DND-41 (cell line): ENCODE data around the gene NAA20.

ENCODE experiments used
- ATAC-seq: fragments of 200-7000 bp; cut with Tn5 transposase; 3 replicates; pipeline ENCODE4 v1.9.1; 2021; ENCODE audit warnings: low read depth; ENCODE audit not compliant: insufficient read depth
- DNase-seq: peaks from one replicate; pipeline ENCODE4 v3.0.0-alpha.2; 2020
- H2AFZ ChIP-seq: 2 replicates; pipeline ENCODE4 v1.6.0; 2012; ENCODE audit warnings: low read depth, low read length
- H3K27ac ChIP-seq: 2 replicates; pipeline ENCODE4 v1.5.1; 2012; ENCODE audit warnings: low read length, inconsistent platforms
- H3K27me3 ChIP-seq: fragments of 200-600 bp; sonication (generic); 2 replicates; pipeline ENCODE4 v1.6.0; 2012; ENCODE audit warnings: low read length, mild to moderate bottlenecking, inconsistent platforms; ENCODE audit not compliant: insufficient read depth, poor library complexity
- H3K36me3 ChIP-seq: 2 replicates; pipeline ENCODE4 v1.5.1; 2012; ENCODE audit warnings: low read length, inconsistent platforms; ENCODE audit not compliant: insufficient read depth
- H3K4me1 ChIP-seq: 2 replicates; pipeline ENCODE4 v1.5.1; 2012; ENCODE audit warnings: mild to moderate bottlenecking, low read length; ENCODE audit not compliant: insufficient read depth
- H3K4me2 ChIP-seq: 2 replicates; pipeline ENCODE4 v1.6.0; 2012; ENCODE audit warnings: mild to moderate bottlenecking, moderate library complexity, low read length, inconsistent platforms; ENCODE audit not compliant: insufficient read depth
- H3K4me3 ChIP-seq, 2 experiments: fragments of 200-600 bp in 1 of 2; shearing (Covaris generic) in 1 of 2; 2 replicates each; pipeline ENCODE4 v1.5.1; 2012 to 2016; ENCODE audit warnings: inconsistent platforms in 2 of 2, low read length in 2 of 2, mild to moderate bottlenecking in 2 of 2, low read depth in 1 of 2, moderate library complexity in 1 of 2
- H3K79me2 ChIP-seq: 2 replicates; pipeline ENCODE4 v1.6.0; 2012; ENCODE audit warnings: low read length, inconsistent platforms; ENCODE audit not compliant: insufficient read depth
- H3K9ac ChIP-seq: 2 replicates; pipeline ENCODE4 v1.6.0; 2012; ENCODE audit warnings: low read depth, mild to moderate bottlenecking, inconsistent platforms, low read length, moderate library complexity
- H3K9me3 ChIP-seq: 2 replicates; pipeline ENCODE4 v1.5.1; 2012; ENCODE audit warnings: low read length, moderate library complexity, mild to moderate bottlenecking, inconsistent platforms; ENCODE audit not compliant: insufficient read depth, severe bottlenecking
- H4K20me1 ChIP-seq: 2 replicates; pipeline ENCODE4 v1.6.0; 2012; ENCODE audit warnings: low read length; ENCODE audit not compliant: insufficient read depth
- CTCF ChIP-seq: IDR thresholded peaks from 2 replicates; pipeline ENCODE4 v1.5.1; 2012; ENCODE audit warnings: borderline replicate concordance, low read length, moderate library complexity, mild to moderate bottlenecking; ENCODE audit not compliant: poor library complexity, severe bottlenecking; ENCODE audit errors: extremely low read depth
- EZH2 ChIP-seq: IDR thresholded peaks from 3 replicates; pipeline ENCODE4 v1.6.1; 2012; ENCODE audit warnings: borderline replicate concordance, low read depth, mild to moderate bottlenecking, moderate library complexity, low read length, inconsistent platforms; ENCODE audit not compliant: severe bottlenecking

The NAA20 gene

GRCh38 chr20:19981031-19981451, 36.1 kb upstream of the NAA20 start:
- no peak for TF ChIP-seq CTCF
- Histone ChIP-seq H2AFZ (no peak overlapping the region), H3K36me3 (no peaks in the 10 kb centered on the region), H3K9ac (no peak overlapping the region), H3K9me3 (no peaks in the 10 kb centered on the region), H4K20me1 (0 out of 2 replicates have a peak, but pooled peaks cover 4% of the 10 kb centered on the region), H3K4me1 (no peaks in the 10 kb centered on the region), H3K79me2 (no peaks in the 10 kb centered on the region), H3K27me3 (peaks cover 13% of the 10 kb centered on the region), H3K4me3 (no peak overlapping the region), H3K27ac (no peak overlapping the region), H3K4me2 (no peak overlapping the region)
- DNase-seq = no peak
- no peak for ATAC-seq

GRCh38 chr20:19986419-19986818, 30.7 kb upstream of the NAA20 start:
- Histone ChIP-seq H3K9me3 (no peaks in the 10 kb centered on the region), H3K27me3 (peaks cover 9% of the 10 kb centered on the region), H3K36me3 (no peaks in the 10 kb centered on the region), H3K4me3 (no peak overlapping the region), H2AFZ (no peak overlapping the region), H3K4me2 (no peak overlapping the region), H4K20me1 (0 out of 2 replicates have a peak, but pooled peaks cover 4% of the 10 kb centered on the region), H3K4me1 (no peaks in the 10 kb centered on the region), H3K79me2 (no peaks in the 10 kb centered on the region), H3K27ac (no peak overlapping the region), H3K9ac (no peak overlapping the region)
- TF ChIP-seq EZH2 (no peak), CTCF (no peak)
- no peak for ATAC-seq
- DNase-seq = no peak

GRCh38 chr20:19987046-19987445, 30.1 kb upstream of the NAA20 start:
- Histone ChIP-seq H3K4me2 (no peak overlapping the region), H3K9ac (no peak overlapping the region)
- TF ChIP-seq CTCF = no peak
- no peak for TF ChIP-seq EZH2

DNA sequence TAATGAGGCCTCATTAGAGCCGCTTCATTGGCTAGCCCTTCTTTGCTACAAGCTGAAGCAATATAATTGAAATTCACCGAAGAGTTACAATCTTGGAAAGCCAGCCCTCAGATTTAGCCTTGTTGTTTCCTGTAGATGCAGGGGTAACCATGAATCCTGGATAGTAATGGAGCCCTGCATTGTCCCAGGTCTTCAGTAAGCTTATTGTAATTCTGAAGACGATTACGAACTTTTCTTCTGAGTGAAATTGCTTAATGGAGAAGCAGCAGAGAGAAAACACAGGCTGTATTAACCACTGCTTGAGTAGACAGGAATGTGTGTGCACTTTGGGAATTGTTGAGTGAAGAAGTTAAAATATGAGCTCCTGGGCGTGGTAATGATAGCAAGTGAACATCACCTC, 26.3 kb upstream of the NAA20 start:
- no peaks in the 10 kb centered on the region for H4K20me1 ChIP-seq

More at GRCh38 chr20:19987046-19987445, 30.1 kb upstream of the NAA20 start:
- Histone ChIP-seq H3K4me3 (no peak overlapping the region), H2AFZ (no peak overlapping the region), H3K27ac (no peak overlapping the region), H4K20me1 (0 out of 2 replicates have a peak, but pooled peaks cover 4% of the 10 kb centered on the region), H3K27me3 (peaks cover 9% of the 10 kb centered on the region), H3K79me2 (no peaks in the 10 kb centered on the region), H3K36me3 (no peaks in the 10 kb centered on the region), H3K4me1 (no peaks in the 10 kb centered on the region), H3K9me3 (no peaks in the 10 kb centered on the region)
- no peak for ATAC-seq
- no peak for DNase-seq

More for the DNA sequence above, 26.3 kb upstream of the NAA20 start:
- Histone ChIP-seq H3K9ac (no peak overlapping the region), H3K4me2 (no peak overlapping the region), H3K9me3 (no peaks in the 10 kb centered on the region), H3K36me3 (no peaks in the 10 kb centered on the region), H3K4me3 (no peak overlapping the region), H2AFZ (no peak overlapping the region), H3K4me1 (no peaks in the 10 kb centered on the region), H3K79me2 (no peaks in the 10 kb centered on the region), H3K27me3 (peaks cover 6% of the 10 kb centered on the region), H3K27ac (no peak overlapping the region)
- TF ChIP-seq CTCF (no peak), EZH2 (no peak)
- ATAC-seq (no peak), DNase-seq (no peak)
